H9 (cell line): Measurements from ENCODE around the gene MBTPS1. TPM values are rescaled to one million over a fixed set of nuclear protein-coding genes. Genes with fewer than 3 reads are reported as not detected.

Experiments used
- DNase-seq: peaks from one replicate; pipeline ENCODE4 v3.0.0-alpha.2; 2017
- H2AFZ ChIP-seq: one replicate; pipeline ENCODE4 v1.6.1; 2013; ENCODE audit warnings: mild to moderate bottlenecking, low read length, control low read depth, moderate library complexity
- H2AK5ac ChIP-seq: 2 replicates; pipeline ENCODE4 v1.6.1; 2013; ENCODE audit warnings: low read length, control low read depth, mixed read lengths; ENCODE audit not compliant: insufficient read length
- H2BK120ac ChIP-seq: one replicate; pipeline ENCODE4 v1.6.1; 2013; ENCODE audit warnings: low read depth, mild to moderate bottlenecking, low read length, control low read depth, inconsistent platforms; ENCODE audit not compliant: poor library complexity, severe bottlenecking
- H2BK12ac ChIP-seq: 2 replicates; pipeline ENCODE4 v1.6.1; 2013; ENCODE audit warnings: low read length, control low read depth, mixed read lengths, low read depth; ENCODE audit not compliant: insufficient read length
- H2BK15ac ChIP-seq: 2 replicates; pipeline ENCODE4 v1.6.1; 2013; ENCODE audit warnings: low read depth, low read length, control low read depth
- H2BK20ac ChIP-seq: one replicate; pipeline ENCODE4 v1.6.1; 2013; ENCODE audit warnings: low read depth, mild to moderate bottlenecking, low read length, control low read depth, inconsistent platforms; ENCODE audit not compliant: poor library complexity, severe bottlenecking
- H2BK5ac ChIP-seq: 2 replicates; pipeline ENCODE4 v1.6.1; 2013; ENCODE audit warnings: low read length, control low read depth, mixed read lengths; ENCODE audit not compliant: insufficient read length
- H3K14ac ChIP-seq: 2 replicates; pipeline ENCODE4 v1.6.1; 2013; ENCODE audit warnings: low read length, control low read depth; ENCODE audit not compliant: insufficient read depth
- H3K18ac ChIP-seq: 2 replicates; pipeline ENCODE4 v1.6.1; 2013; ENCODE audit warnings: low read depth, mild to moderate bottlenecking, mixed read lengths, low read length, control low read depth; ENCODE audit not compliant: insufficient read length
- H3K23ac ChIP-seq: 2 replicates; pipeline ENCODE4 v1.6.1; 2013; ENCODE audit warnings: low read length, control low read depth, mixed read lengths, low read depth; ENCODE audit not compliant: insufficient read length
- H3K23me2 ChIP-seq: 2 replicates; pipeline ENCODE4 v1.6.1; 2013; ENCODE audit warnings: low read depth, mild to moderate bottlenecking, mixed read lengths, low read length, control low read depth; ENCODE audit not compliant: insufficient read length, poor library complexity, severe bottlenecking
- H3K27ac ChIP-seq: 2 replicates; pipeline ENCODE4 v1.5.1; 2013; ENCODE audit warnings: low read length, control low read depth, mixed read lengths, low read depth; ENCODE audit not compliant: insufficient read length
- H3K27me3 ChIP-seq: 2 replicates; pipeline ENCODE4 v1.6.1; 2013; ENCODE audit warnings: low read length, control low read depth, inconsistent platforms; ENCODE audit not compliant: insufficient read depth
- H3K4ac ChIP-seq: 2 replicates; pipeline ENCODE4 v1.6.1; 2013; ENCODE audit warnings: low read depth, mild to moderate bottlenecking, control low read depth, inconsistent platforms, low read length, moderate library complexity
- H3K4me1 ChIP-seq: 2 replicates; pipeline ENCODE4 v1.6.1; 2013; ENCODE audit warnings: low read length, control low read depth, inconsistent platforms; ENCODE audit not compliant: insufficient read depth
- H3K4me2 ChIP-seq: 2 replicates; pipeline ENCODE4 v1.6.1; 2013; ENCODE audit warnings: low read length, control low read depth, mixed read lengths; ENCODE audit not compliant: insufficient read length, insufficient read depth
- H3K56ac ChIP-seq: 2 replicates; pipeline ENCODE4 v1.6.1; 2013; ENCODE audit warnings: low read depth, mild to moderate bottlenecking, mixed read lengths, low read length, control low read depth; ENCODE audit not compliant: insufficient read length
- H3K79me1 ChIP-seq: 2 replicates; pipeline ENCODE4 v1.6.1; 2013; ENCODE audit warnings: low read depth, mild to moderate bottlenecking, moderate library complexity, low read length, control low read depth, inconsistent platforms; ENCODE audit not compliant: insufficient read depth, poor library complexity, severe bottlenecking
- H3K79me2 ChIP-seq: 2 replicates; pipeline ENCODE4 v1.6.1; 2013; ENCODE audit warnings: low read length, control low read depth, inconsistent platforms; ENCODE audit not compliant: insufficient read depth
- H3K9ac ChIP-seq: 2 replicates; pipeline ENCODE4 v1.6.1; 2013; ENCODE audit warnings: low read length, control low read depth, mixed read lengths; ENCODE audit not compliant: insufficient read length; ENCODE audit errors: extremely low read depth
- H3K9me3 ChIP-seq: one replicate; pipeline ENCODE4 v1.6.1; 2013; ENCODE audit warnings: low read depth, low read length, inconsistent platforms; ENCODE audit not compliant: control insufficient read depth
- H3T11ph ChIP-seq: one replicate; pipeline ENCODE4 v1.6.1; 2013; ENCODE audit warnings: mild to moderate bottlenecking, low read length, control low read depth, inconsistent platforms
- H4K20me1 ChIP-seq: one replicate; pipeline ENCODE4 v1.6.1; 2013; ENCODE audit not compliant: control insufficient read depth, insufficient read length, insufficient read depth
- H4K5ac ChIP-seq: 2 replicates; pipeline ENCODE4 v1.6.1; 2013; ENCODE audit warnings: low read depth, mild to moderate bottlenecking, mixed read lengths, low read length, control low read depth; ENCODE audit not compliant: insufficient read length
- H4K8ac ChIP-seq: replicated peaks from 2 replicates; pipeline ENCODE4 v1.6.1; 2013; ENCODE audit warnings: low read length, control low read depth, mixed read lengths, low read depth; ENCODE audit not compliant: insufficient read length
- H4K91ac ChIP-seq: 2 replicates; pipeline ENCODE4 v1.6.1; 2013; ENCODE audit warnings: low read depth, mild to moderate bottlenecking, moderate library complexity, mixed read lengths, low read length, control low read depth; ENCODE audit not compliant: insufficient read length
- H3K27ac Mint-ChIP-seq, 3 experiments: 2 replicates in 2 of 3; 3 replicates in 1 of 3; pipeline ENCODE4 v1.8.0; 2020 to 2021; ENCODE audit warnings: mixed read lengths in 3 of 3, mild to moderate bottlenecking in 1 of 3, moderate library complexity in 1 of 3
- H3K27me3 Mint-ChIP-seq: 2 replicates; pipeline ENCODE4 v1.8.0; 2021; ENCODE audit warnings: low read depth, mild to moderate bottlenecking, moderate library complexity, mixed read lengths
- H3K36me3 Mint-ChIP-seq, 3 experiments: 2 replicates in 2 of 3; 3 replicates in 1 of 3; pipeline ENCODE4 v1.8.0; 2020 to 2021; ENCODE audit warnings: low read depth in 3 of 3, mixed read lengths in 3 of 3; ENCODE audit not compliant: insufficient read depth in 1 of 3
- H3K4me1 Mint-ChIP-seq, 2 experiments: 2 replicates each; pipeline ENCODE4 v1.8.0; 2020; ENCODE audit warnings: mixed read lengths in 2 of 2
- H3K4me3 Mint-ChIP-seq, 2 experiments: 2 replicates in 1 of 2; 3 replicates in 1 of 2; pipeline ENCODE4 v1.8.0; 2020 to 2021; ENCODE audit warnings: mild to moderate bottlenecking in 2 of 2, mixed read lengths in 2 of 2, moderate library complexity in 1 of 2
- H3K9me3 Mint-ChIP-seq, 2 experiments: 2 replicates in 1 of 2; 3 replicates in 1 of 2; pipeline ENCODE4 v1.8.0; 2020; ENCODE audit warnings: mild to moderate bottlenecking in 2 of 2, mixed read lengths in 2 of 2, moderate library complexity in 1 of 2
- WGBS: extraction: QIAGEN DNeasy Blood & Tissue Kit; methylation state at CpG from one replicate; pipeline ENCODE4 v1.1.7; 2013; ENCODE audit warnings: missing lambda C conversion rate, low lambda C conversion rate, mixed read lengths; ENCODE audit not compliant: insufficient read length; ENCODE audit errors: extremely low coverage; 5-methylcytosine and 5-hydroxymethylcytosine counted together
- total RNA-seq: library from RNA; stranded (reverse); gene quantifications from 2 replicates; pipeline ENCODE4 v1.2.1, GENCODE V29; 2021
- TF ChIP-seq, protein P1 (sequence below): fragments of 200-600 bp; sonication (generic); conservative IDR thresholded peaks from 3 replicates; pipeline ENCODE4 v1.8.0; 2021; ENCODE audit warnings: antibody characterized with exemption, mild to moderate bottlenecking

MBTPS1 gene
- total RNA-seq, 1 experiment from 2014 or later = 48.7 TPM

DNA sequence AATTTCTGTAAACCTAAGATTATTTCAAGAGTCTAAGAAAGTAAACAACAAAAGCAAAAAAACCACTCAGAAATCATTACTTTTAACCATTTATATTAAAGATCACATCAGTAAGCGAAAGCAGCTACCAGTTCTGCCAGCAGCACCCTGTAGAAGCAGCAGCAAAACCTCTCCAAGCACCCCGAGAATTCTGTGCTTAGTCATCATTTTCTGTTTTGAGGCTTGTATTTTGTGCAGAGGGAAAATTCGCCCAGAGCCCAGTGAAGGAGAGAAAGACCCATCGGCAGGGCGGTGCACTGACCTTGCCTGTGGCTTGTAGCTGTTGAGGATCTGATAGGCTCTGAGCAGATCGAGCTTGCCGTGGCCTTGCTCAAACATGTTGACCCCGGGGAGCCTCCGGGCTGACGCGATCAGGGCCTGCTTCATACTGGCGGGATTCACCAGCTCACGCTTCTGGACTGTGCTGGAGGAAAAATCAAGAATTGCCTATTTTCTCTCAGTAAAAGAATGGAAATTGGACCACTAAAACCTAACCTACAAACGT, 35.2 kb downstream of the MBTPS1 start:
- no peak overlapping the region for H4K91ac ChIP-seq
- no peak overlapping the region for H3K4me3 Mint-ChIP-seq
- no peaks in the 10 kb centered on the region for H3K4me1 Mint-ChIP-seq
- no peak for DNase-seq
- H2AK5ac ChIP-seq = no peak overlapping the region
- H3K9ac ChIP-seq = no peak overlapping the region
- H3K79me2 ChIP-seq = no peaks in the 10 kb centered on the region
- H3K36me3 Mint-ChIP-seq = peaks cover 10 to 63% (median 44%) of the 10 kb centered on the region in 3 experiments; a peak in 6 of 7 replicates
- no peaks in the 10 kb centered on the region for H3K4me1 ChIP-seq
- H2BK12ac ChIP-seq = no peak overlapping the region
- H3K27me3 Mint-ChIP-seq = no peaks in the 10 kb centered on the region
- no peak overlapping the region for H4K8ac ChIP-seq
- H2BK5ac ChIP-seq = no peak overlapping the region
- H4K5ac ChIP-seq = no peak overlapping the region
- H3K9me3 Mint-ChIP-seq = no peaks in the 10 kb centered on the region
- H2BK120ac ChIP-seq = no peak overlapping the region
- no peak overlapping the region for H2BK20ac ChIP-seq
- H3K23me2 ChIP-seq = no peaks in the 10 kb centered on the region
- no peak overlapping the region for H3K23ac ChIP-seq
- peak overlapping the region in 2 of 3 experiments; percentile 51 to 72; a peak in 3 of 7 replicates for H3K27ac Mint-ChIP-seq
- no CpG with 5 or more reads among the region's 14 CpGs for WGBS
- no peak overlapping the region for H3K4me2 ChIP-seq
- no peak overlapping the region for H2BK15ac ChIP-seq
- no peak overlapping the region for H3T11ph ChIP-seq
- no peak overlapping the region for H3K4ac ChIP-seq
- no peak overlapping the region for H3K27ac ChIP-seq
- TF ChIP-seq, protein P1, sequence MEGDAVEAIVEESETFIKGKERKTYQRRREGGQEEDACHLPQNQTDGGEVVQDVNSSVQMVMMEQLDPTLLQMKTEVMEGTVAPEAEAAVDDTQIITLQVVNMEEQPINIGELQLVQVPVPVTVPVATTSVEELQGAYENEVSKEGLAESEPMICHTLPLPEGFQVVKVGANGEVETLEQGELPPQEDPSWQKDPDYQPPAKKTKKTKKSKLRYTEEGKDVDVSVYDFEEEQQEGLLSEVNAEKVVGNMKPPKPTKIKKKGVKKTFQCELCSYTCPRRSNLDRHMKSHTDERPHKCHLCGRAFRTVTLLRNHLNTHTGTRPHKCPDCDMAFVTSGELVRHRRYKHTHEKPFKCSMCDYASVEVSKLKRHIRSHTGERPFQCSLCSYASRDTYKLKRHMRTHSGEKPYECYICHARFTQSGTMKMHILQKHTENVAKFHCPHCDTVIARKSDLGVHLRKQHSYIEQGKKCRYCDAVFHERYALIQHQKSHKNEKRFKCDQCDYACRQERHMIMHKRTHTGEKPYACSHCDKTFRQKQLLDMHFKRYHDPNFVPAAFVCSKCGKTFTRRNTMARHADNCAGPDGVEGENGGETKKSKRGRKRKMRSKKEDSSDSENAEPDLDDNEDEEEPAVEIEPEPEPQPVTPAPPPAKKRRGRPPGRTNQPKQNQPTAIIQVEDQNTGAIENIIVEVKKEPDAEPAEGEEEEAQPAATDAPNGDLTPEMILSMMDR = no peak
- H3K27me3 ChIP-seq = no peaks in the 10 kb centered on the region
- no peaks in the 10 kb centered on the region for H3K79me1 ChIP-seq
- H3K18ac ChIP-seq = no peak overlapping the region
- H2AFZ ChIP-seq = no peak overlapping the region
- no peak overlapping the region for H3K56ac ChIP-seq
- H3K9me3 ChIP-seq = no peaks in the 10 kb centered on the region
- H4K20me1 ChIP-seq = no peaks in the 10 kb centered on the region
- no peak overlapping the region for H3K14ac ChIP-seq
